Neural cell (in vitro differentiated cells): Measurements from ENCODE around the gene OS9. TPM values are rescaled to one million over a fixed set of nuclear protein-coding genes. Genes with fewer than 3 reads are reported as not detected.
"Not testable (repeated sequence)": the region's sequence is repeated elsewhere in the genome, so short reads cannot be mapped to it uniquely, and the experiment has no call there.

Experiments
- H2AFZ ChIP-seq: fragments of 200-600, 300-800 bp; sonication (generic), shearing (Covaris generic); 2 replicates; pipeline ENCODE4 v1.6.0; 2014; ENCODE audit warnings: low read depth, mild to moderate bottlenecking, antibody characterized with exemption, low read length, moderate library complexity
- H3F3A ChIP-seq: fragments of 200-600 bp; shearing (Covaris generic); 2 replicates; pipeline ENCODE4 v1.6.1; 2016; ENCODE audit warnings: mild to moderate bottlenecking, moderate library complexity, mixed read lengths, antibody characterized with exemption, low read length; ENCODE audit not compliant: insufficient read depth, poor library complexity, severe bottlenecking
- H3K27ac ChIP-seq: fragments of 200-600, 300-800 bp; sonication (generic), shearing (Covaris generic); 2 replicates; pipeline ENCODE4 v1.5.1; 2014; ENCODE audit warnings: mild to moderate bottlenecking, low read length, moderate library complexity
- H3K27me3 ChIP-seq: fragments of 300-800, 200-600 bp; sonication (generic), shearing (Covaris generic); 2 replicates; pipeline ENCODE4 v1.6.0; 2014; ENCODE audit warnings: mild to moderate bottlenecking, low read depth, low read length, moderate library complexity; ENCODE audit not compliant: insufficient read depth
- H3K36me3 ChIP-seq: fragments of 300-800, 200-600 bp; sonication (generic), shearing (Covaris generic); 2 replicates; pipeline ENCODE4 v1.5.1; 2014; ENCODE audit warnings: mild to moderate bottlenecking, antibody characterized with exemption, low read length, moderate library complexity; ENCODE audit not compliant: insufficient read depth
- H3K4me2 ChIP-seq: fragments of 300-800, 200-600 bp; sonication (generic), shearing (Covaris generic); 2 replicates; pipeline ENCODE4 v1.6.0; 2014; ENCODE audit warnings: mild to moderate bottlenecking, low read length
- H3K4me3 ChIP-seq: fragments of 300-800, 200-600 bp; sonication (generic), shearing (Covaris generic); 2 replicates; pipeline ENCODE4 v1.5.1; 2014; ENCODE audit warnings: mild to moderate bottlenecking, low read length, moderate library complexity
- H3K79me2 ChIP-seq: fragments of 200-600 bp; shearing (Covaris generic); replicated peaks from 2 replicates; pipeline ENCODE4 v1.6.0; 2014; ENCODE audit warnings: mild to moderate bottlenecking, low read length, moderate library complexity; ENCODE audit not compliant: insufficient read depth
- H3K9ac ChIP-seq: fragments of 300-800, 200-600 bp; sonication (generic), shearing (Covaris generic); 2 replicates; pipeline ENCODE4 v1.6.1; 2016; ENCODE audit warnings: mild to moderate bottlenecking, low read length, mixed read lengths
- H3K9me2 ChIP-seq: fragments of 200-600 bp; shearing (Covaris generic); 2 replicates; pipeline ENCODE4 v1.6.1; 2016; ENCODE audit warnings: mild to moderate bottlenecking, low read length, mixed read lengths; ENCODE audit not compliant: insufficient read depth
- H3K9me3 ChIP-seq: fragments of 200-600, 300-800 bp; sonication (generic), shearing (Covaris generic); 2 replicates; pipeline ENCODE4 v1.6.1; 2016; ENCODE audit warnings: mild to moderate bottlenecking, mixed run types, low read length, moderate library complexity, mixed read lengths
- H4K20me1 ChIP-seq: fragments of 200-600 bp; shearing (Covaris generic); 2 replicates; pipeline ENCODE4 v1.6.1; 2016; ENCODE audit warnings: mild to moderate bottlenecking, mixed run types; ENCODE audit not compliant: insufficient read depth
- EP300 ChIP-seq: fragments of 450-650 bp; conservative IDR thresholded peaks from 2 replicates; pipeline ENCODE4 v1.6.1; 2014; ENCODE audit warnings: antibody characterized with exemption, mild to moderate bottlenecking, moderate library complexity; ENCODE audit not compliant: poor library complexity, severe bottlenecking
- EZH2 ChIP-seq: fragments of 200-600, 300-800 bp; shearing (Covaris generic), sonication (generic); IDR thresholded peaks from 2 replicates; pipeline ENCODE4 v1.6.1; 2014; ENCODE audit warnings: antibody characterized with exemption, low read length, borderline replicate concordance, mild to moderate bottlenecking; ENCODE audit not compliant: insufficient read depth, poor library complexity, severe bottlenecking
- MXI1 ChIP-seq: fragments of 450-650 bp; conservative IDR thresholded peaks from 2 replicates; pipeline ENCODE4 v1.6.1; 2014; ENCODE audit warnings: antibody characterized with exemption, mild to moderate bottlenecking; ENCODE audit not compliant: poor library complexity, severe bottlenecking
- POLR2AphosphoS5 ChIP-seq: IDR thresholded peaks from 2 replicates; pipeline ENCODE4 v1.6.1; 2012
- RAD21 ChIP-seq: fragments of 450-650 bp; conservative IDR thresholded peaks from 2 replicates; pipeline ENCODE4 v1.6.1; 2014; ENCODE audit warnings: antibody characterized with exemption, mild to moderate bottlenecking, moderate library complexity
- REST ChIP-seq: IDR thresholded peaks from 2 replicates; pipeline ENCODE4 v1.6.1; 2012; ENCODE audit warnings: borderline replicate concordance
- SMC3 ChIP-seq: fragments of 450-650 bp; conservative IDR thresholded peaks from 2 replicates; pipeline ENCODE4 v1.6.1; 2014; ENCODE audit warnings: antibody characterized with exemption, mild to moderate bottlenecking, moderate library complexity; ENCODE audit not compliant: poor library complexity
- TAF1 ChIP-seq: IDR thresholded peaks from 2 replicates; pipeline ENCODE4 v1.6.1; 2012; ENCODE audit warnings: low read depth
- polyA plus RNA-seq: library from polyadenylated mRNA; depleted of rRNA; stranded (reverse); fragments of >200 nt; gene quantifications from 2 replicates; pipeline ENCODE4 v1.2.3, GENCODE V29; 2014
- TF ChIP-seq, protein P1 (sequence below): fragments of 450-650 bp; IDR thresholded peaks from 2 replicates; pipeline ENCODE4 v1.5.1; 2014; ENCODE audit warnings: antibody characterized with exemption, mild to moderate bottlenecking, moderate library complexity; ENCODE audit not compliant: poor library complexity, severe bottlenecking

OS9 gene
- polyA plus RNA-seq, 1 donor from 2014 or later, result 248 TPM

GRCh38 chr12:57672801-57673200, 21.1 kb upstream of the OS9 start:
- Histone ChIP-seq H3K27me3 (no peaks in the 10 kb centered on the region), H3K4me3 (no peak overlapping the region), H3F3A (no peaks in the 10 kb centered on the region), H3K27ac (no peak overlapping the region), H3K9ac (no peak overlapping the region), H3K9me3 (no peaks in the 10 kb centered on the region), H3K79me2 (no peaks in the 10 kb centered on the region), H3K36me3 (no peaks in the 10 kb centered on the region), H4K20me1 (no peaks in the 10 kb centered on the region), H3K4me2 (no peak overlapping the region), H2AFZ (no peak overlapping the region), H3K9me2 (no peaks in the 10 kb centered on the region)
- no peak for TF ChIP-seq EP300
- no peak for TF ChIP-seq RAD21
- TF ChIP-seq MXI1, result no peak
- no peak for TF ChIP-seq TAF1
- TF ChIP-seq REST, result no peak
- TF ChIP-seq, protein P1, sequence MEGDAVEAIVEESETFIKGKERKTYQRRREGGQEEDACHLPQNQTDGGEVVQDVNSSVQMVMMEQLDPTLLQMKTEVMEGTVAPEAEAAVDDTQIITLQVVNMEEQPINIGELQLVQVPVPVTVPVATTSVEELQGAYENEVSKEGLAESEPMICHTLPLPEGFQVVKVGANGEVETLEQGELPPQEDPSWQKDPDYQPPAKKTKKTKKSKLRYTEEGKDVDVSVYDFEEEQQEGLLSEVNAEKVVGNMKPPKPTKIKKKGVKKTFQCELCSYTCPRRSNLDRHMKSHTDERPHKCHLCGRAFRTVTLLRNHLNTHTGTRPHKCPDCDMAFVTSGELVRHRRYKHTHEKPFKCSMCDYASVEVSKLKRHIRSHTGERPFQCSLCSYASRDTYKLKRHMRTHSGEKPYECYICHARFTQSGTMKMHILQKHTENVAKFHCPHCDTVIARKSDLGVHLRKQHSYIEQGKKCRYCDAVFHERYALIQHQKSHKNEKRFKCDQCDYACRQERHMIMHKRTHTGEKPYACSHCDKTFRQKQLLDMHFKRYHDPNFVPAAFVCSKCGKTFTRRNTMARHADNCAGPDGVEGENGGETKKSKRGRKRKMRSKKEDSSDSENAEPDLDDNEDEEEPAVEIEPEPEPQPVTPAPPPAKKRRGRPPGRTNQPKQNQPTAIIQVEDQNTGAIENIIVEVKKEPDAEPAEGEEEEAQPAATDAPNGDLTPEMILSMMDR, result no peak
- no peak for TF ChIP-seq SMC3
- TF ChIP-seq POLR2AphosphoS5, result no peak
- no peak for TF ChIP-seq EZH2

GRCh38 chr12:57674691-57675090, 19.2 kb upstream of the OS9 start:
- H3K9ac ChIP-seq, result no peak overlapping the region
- H3K9me3 ChIP-seq, result no peaks in the 10 kb centered on the region
- no peaks in the 10 kb centered on the region for H3K79me2 ChIP-seq
- no peak for TF ChIP-seq POLR2AphosphoS5
- TF ChIP-seq, protein P1, result no peak
- no peak overlapping the region for H2AFZ ChIP-seq
- no peaks in the 10 kb centered on the region for H3F3A ChIP-seq
- no peak overlapping the region for H3K4me2 ChIP-seq
- H3K27ac ChIP-seq, result no peak overlapping the region
- H3K36me3 ChIP-seq, result no peaks in the 10 kb centered on the region
- no peaks in the 10 kb centered on the region for H3K27me3 ChIP-seq
- no peak overlapping the region for H3K4me3 ChIP-seq
- H4K20me1 ChIP-seq, result no peaks in the 10 kb centered on the region
- no peaks in the 10 kb centered on the region for H3K9me2 ChIP-seq

DNA sequence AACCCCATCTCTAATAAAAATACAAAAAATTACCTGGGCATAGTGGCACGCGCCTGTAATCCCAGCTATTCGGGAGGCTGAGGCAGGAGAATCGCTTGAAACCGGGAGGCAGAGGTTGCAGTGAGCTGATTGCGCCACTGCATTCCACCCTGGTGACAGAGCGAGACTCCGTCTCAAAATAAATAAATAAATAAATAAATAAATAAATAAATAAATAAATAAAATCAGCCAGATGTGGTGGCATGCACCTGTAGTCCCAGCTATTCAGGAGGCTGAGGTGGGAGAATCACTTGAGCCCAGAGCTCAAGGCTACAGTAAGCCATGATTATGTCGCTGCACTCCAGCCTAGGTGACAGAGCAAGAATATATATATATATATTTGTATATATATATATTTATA, 16.0 kb upstream of the OS9 start:
- not testable (repeated sequence) for H3K27me3 ChIP-seq, H3K27ac ChIP-seq, H3K36me3 ChIP-seq, H4K20me1 ChIP-seq, H3K9me2 ChIP-seq, H3K4me2 ChIP-seq, H2AFZ ChIP-seq, H3K79me2 ChIP-seq, H3K9ac ChIP-seq, H3K4me3 ChIP-seq, H3K9me3 ChIP-seq, H3F3A ChIP-seq
